ENCODE data around the gene KRT73.

The KRT73 gene

DNA sequence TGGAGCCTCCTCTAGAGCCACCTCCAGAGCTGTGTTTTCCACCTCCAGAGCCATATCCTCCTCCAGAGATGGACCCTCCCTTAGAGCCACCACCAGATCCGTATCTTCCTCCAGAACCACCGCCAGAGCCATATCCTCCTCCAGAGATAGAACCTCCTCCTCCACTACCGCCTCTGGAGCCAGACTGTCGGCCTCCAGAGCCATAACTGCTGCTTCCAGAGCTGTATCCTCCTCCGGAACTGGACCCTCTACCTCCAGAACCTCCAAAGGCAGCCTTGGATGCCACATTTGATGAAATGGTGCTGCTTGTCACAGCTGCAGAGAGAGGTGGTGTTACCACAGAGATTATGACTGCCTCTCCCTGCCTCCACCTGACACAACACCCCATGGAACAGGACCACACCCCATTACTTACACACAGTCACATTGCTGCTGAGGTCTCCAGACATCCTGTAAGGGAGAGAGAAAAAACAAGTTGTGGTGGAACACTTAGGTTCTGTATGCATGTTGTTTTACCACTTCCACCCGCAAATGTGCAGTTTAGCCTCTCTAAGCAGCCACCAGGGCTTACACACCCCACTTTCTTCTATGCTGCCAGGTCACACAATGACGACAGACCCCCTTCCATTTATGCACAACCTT is 26.9 kb upstream of the KRT73 start:
- DNase-seq = no peak

GRCh38 chr12:52644078-52644415 is 25.7 kb upstream of the KRT73 start:
- DNase-seq = no peak

GRCh38 chr12:52643233-52644077 is 25.1 kb upstream of the KRT73 start:
- no peak for DNase-seq

DNA sequence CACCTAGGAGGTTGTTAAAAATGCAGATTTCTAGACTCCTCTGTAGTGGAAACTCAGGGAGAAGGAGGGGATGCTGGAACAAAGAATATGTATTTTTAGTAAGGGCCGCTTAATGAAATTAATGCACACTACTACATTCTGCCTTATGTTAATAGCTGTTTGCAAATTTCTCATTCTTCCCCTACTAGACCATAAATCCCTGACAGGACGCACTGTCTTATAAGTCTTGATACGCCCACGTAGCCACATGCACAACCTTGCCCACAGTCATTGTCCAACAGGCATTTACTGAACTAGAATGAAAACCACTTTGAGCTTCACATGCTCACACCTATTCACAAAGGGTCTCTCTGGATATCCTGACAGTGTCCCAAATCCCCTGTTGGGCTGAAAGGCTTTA is 23.1 kb upstream of the KRT73 start:
- no peak for DNase-seq

DNA sequence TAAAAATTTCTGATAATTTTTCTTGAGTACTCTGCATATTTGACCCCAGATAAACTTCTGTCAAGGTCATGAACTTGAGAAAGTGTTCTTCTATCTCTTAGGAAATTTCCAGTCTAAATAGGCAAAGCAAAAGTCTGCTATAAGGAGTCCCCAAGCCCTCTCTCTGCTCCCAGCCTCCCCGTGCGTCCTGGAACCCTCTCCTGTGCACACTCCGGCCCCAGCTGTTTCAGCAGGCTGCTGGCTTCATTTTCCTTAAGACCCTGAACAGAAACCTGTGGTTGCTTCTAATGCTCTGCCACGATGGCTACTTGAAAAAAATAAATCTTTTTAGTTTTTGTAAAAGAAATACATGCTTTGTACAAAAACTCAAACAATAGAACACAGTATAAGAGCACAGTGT is 18.9 kb upstream of the KRT73 start:
- DNase-seq = no peak

GRCh38 chr12:52636592-52637258 is 18.4 kb upstream of the KRT73 start:
- DNase-seq = no peak

GRCh38 chr12:52636189-52636588 is 17.8 kb upstream of the KRT73 start:
- no peak for DNase-seq

DNA sequence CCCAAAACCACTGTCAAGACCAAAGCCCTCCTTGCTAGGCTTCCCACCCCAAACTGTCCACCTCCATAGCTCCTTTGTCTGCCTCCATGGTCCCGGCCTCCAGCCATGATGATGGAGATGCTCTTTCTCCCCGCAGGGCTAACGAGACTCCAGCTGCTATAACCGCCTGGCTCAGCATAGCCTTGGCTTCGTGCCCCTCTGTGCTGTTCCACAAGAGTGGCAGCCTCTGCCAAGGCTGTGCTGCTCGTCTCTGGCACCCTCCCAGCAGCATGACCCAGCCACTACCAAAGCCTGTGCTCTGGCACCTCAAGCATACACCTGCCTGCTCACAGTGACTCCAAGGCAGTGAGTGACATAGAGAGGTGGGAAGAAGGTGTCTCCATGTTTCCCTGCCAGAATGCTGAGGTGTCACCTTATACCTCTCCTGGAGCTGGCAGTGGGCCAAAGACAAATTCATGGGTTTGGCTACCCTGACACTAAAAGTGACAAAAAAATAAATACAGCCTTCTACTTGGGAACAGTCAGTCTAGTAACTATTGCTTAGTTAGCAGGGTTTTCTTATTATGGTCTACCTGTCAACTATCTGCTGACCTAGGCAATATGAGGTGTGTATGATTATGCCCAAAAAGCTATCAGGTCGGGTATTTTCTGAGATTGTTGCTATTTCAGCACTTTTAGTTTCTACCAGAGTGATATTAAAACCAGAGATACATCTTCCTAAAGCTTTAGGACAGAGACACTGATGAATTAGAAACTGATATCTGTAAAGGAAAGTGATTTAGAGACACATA is 16.1 kb upstream of the KRT73 start:
- no peak for DNase-seq

DNA sequence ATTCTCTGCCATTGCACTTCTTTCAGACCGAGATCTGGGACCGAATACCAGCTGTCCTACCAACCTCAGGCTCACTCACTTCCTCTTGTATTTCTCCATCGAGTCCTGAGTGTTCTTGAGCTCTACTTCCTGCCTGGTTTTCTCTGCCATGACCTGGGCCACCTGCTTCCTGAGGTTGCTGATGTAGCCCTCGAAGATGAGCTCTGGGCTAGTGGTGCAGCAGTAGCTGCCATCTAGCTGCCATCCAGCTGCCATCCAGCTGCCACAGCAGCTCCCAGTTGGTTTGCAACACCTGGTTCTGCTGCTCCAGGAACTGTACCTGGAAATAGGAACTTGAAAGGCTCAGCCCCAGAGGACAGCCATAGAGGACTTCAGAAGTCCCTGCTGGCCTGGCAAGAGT is 15.0 kb upstream of the KRT73 start:
- DNase-seq = no peak

DNA sequence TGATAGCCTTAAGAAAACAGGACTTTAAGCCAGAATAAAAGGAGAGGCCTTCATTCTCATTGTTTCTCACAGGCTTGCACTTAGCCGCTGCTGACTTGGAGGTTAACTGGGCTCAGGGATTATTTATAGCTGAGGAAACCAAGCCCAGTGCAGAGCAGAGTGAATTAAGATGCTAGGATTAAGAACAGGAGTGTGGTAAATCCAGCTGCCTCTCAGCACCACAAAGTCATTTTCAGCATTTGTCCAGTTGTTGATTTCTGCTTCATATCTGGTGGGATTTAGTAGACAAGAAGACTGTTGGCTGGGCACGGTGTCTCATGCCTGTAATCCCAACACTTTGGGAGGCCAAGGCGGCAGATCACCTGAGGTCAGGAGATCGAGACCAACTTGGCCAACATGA is 14.3 kb upstream of the KRT73 start:
- DNase-seq = no peak

GRCh38 chr12:52631676-52632459 is 13.5 kb upstream of the KRT73 start:
- no peak for DNase-seq

DNA sequence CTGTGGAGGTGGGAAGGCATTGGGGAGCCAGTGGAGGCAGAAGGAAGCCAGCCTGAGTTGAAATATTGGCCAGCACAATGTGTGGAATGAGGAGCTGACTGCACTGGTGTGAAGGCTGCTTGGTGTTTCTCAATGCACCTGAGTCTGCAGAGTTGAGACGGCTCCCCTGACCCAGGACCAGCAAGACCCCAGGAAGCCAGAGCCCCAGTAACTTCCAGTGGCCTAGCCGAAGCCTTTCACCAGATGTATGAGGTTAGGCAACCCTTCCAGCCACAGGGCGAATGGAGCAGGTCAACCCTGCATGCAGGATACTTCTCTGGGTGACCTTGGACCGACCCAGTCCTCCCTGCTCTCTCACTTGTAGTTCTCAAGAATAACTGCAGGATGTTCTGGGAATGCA is 12.9 kb upstream of the KRT73 start:
- DNase-seq = no peak

GRCh38 chr12:52630599-52631200 is 12.3 kb upstream of the KRT73 start:
- no peak for DNase-seq

- no peak for DNase-seq
These were observed 11.7 kb upstream of the KRT73 start for GRCh38 chr12:52630008-52630500.

GRCh38 chr12:52629281-52630007 is 11.1 kb upstream of the KRT73 start:
- DNase-seq = no peak

DNA sequence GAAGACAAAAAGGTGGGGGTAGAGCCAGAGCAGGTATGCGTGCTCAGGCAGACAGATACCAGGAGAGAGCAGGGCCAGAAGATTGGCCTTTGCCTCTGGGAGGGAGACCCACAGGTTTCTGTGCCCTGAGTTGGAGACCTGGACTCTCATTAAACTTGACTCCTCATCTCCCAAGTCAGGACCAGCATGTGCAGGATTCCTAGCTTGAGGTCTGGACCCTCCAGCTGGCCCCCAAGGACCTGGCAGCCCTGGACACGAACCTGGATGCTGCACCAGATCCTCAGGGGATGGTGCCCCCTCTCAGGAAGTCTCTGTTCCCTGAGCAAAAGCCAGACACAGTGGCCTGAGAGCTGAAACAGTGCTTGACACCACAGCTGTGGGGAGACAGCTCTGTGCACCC is 10.5 kb upstream of the KRT73 start:
- DNase-seq = no peak

DNA sequence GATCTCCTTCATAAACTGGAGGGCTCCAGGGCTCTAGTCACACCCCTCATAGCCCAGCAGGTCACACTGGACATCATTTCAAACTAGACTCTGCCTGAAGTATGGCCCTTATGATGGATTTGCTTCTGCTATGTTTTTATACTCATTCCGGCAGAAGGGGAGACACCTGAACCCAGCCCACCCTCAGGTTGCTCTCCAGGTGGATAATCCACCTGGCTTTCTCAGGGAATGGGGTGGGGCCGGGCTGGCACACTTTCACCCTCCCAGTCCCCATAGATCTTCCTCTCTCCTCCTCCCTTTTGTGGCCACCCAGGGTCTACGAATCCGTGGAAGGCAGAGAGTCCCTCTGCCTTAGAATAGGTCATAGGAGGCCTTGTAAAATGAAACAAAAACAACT is 9.8 kb upstream of the KRT73 start:
- DNase-seq = no peak

- DNase-seq = no peak
These were observed 9.2 kb upstream of the KRT73 start for GRCh38 chr12:52627395-52628110.

DNA sequence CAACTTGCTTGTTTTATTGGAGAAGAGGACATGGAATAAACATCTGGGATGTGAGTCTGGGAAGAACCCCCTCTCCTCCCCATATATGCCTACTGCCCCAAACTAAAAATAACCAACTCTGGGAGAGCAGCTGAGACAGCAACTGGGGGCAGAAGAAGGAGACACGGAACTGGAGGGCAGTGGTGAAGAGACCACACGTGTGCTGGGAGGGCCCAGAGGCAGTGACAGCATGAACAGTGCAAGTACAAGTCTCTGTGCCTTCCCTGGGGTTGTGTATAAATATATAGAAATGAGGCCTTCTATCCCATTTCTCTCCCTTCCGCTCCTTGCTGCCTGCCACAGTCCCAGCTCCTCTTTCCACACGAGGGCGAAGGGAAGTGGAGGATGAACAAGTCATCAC is 4.0 kb upstream of the KRT73 start:
- no peak for DNase-seq

DNA sequence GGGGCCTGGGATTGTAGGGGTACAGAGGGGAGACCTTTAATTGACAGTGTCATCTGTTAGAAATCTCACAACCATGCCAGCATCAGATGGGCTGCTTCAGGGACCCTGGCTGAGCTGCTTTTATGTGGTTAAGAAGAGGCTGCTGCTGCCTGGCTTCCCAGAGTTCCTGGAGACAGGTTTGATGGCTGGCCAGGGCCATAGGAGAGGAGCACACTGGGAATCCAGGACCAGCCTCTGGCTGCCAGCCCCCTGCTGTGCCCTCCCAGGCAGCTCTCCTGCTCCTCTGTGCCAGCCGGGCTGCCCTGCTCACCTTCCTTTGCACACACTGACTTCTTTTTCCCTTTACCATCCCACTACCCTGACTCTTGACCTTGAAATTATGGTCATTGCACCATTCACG is 507 bp upstream of the KRT73 start:
- no peak for DNase-seq

DNA sequence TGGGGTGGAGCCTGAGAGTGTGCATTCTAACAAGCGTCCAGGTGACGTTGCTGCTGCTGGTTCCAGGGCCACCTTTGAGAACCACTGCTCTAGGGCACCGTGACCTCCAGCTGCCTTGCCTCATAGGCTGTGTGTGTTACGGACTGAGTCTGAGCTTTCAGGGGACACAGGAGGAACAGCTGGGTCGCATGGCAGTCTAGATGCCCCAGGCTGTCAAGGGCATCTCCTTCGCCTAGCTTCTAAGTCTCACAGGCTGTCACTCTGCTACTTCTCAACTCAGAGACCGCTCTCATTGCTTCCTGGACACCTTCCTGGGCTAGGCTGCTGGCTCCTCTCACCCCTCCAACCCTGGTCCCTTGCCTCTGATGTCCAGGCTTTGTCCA is 965 bp downstream of the KRT73 start:
- no peak for DNase-seq

Data from activated CD4-positive, CD25-positive, alpha-beta regulatory T cell treated with anti-CD3 and anti-CD28 coated beads, Interleukin-2, amount 50 U/mL, for 72 hours (primary cell).